Neural crest cell (in vitro differentiated cells): Measurements from ENCODE around the gene XPA. TPM values are rescaled to one million over a fixed set of nuclear protein-coding genes. Genes with fewer than 3 reads are reported as not detected.

Source experiments
- DNase-seq: peaks from one replicate; pipeline ENCODE4 v3.0.0; 2021; ENCODE audit warnings: low read depth, mixed read lengths, low spot score
- H3K27ac Mint-ChIP-seq: one replicate; pipeline ENCODE4 v1.8.0; 2021; ENCODE audit warnings: mild to moderate bottlenecking, mixed read lengths; ENCODE audit not compliant: unreplicated experiment
- H3K27me3 Mint-ChIP-seq: 2 replicates; pipeline ENCODE4 v1.8.0; 2021; ENCODE audit warnings: low read depth, mild to moderate bottlenecking, mixed read lengths
- H3K36me3 Mint-ChIP-seq: 2 replicates; pipeline ENCODE4 v1.8.0; 2021; ENCODE audit warnings: low read depth, mild to moderate bottlenecking, mixed read lengths
- H3K4me1 Mint-ChIP-seq: 2 replicates; pipeline ENCODE4 v1.8.0; 2021; ENCODE audit warnings: mixed read lengths
- H3K4me3 Mint-ChIP-seq: one replicate; pipeline ENCODE4 v1.8.0; 2021; ENCODE audit warnings: mild to moderate bottlenecking, mixed read lengths
- H3K9me3 Mint-ChIP-seq: 2 replicates; pipeline ENCODE4 v1.8.0; 2021; ENCODE audit warnings: mixed read lengths
- total RNA-seq: library from RNA; stranded (reverse); gene quantifications from 2 replicates; pipeline ENCODE4 v1.2.1, GENCODE V29; 2021
- TF ChIP-seq, protein P1 (sequence below): fragments of 200-600 bp; sonication (generic); conservative IDR thresholded peaks from 2 replicates; pipeline ENCODE4 v1.5.0; 2021; ENCODE audit warnings: antibody characterized with exemption, mild to moderate bottlenecking

XPA gene
- total RNA-seq, 1 donor from 2014 or later, result 15.6 TPM

DNA sequence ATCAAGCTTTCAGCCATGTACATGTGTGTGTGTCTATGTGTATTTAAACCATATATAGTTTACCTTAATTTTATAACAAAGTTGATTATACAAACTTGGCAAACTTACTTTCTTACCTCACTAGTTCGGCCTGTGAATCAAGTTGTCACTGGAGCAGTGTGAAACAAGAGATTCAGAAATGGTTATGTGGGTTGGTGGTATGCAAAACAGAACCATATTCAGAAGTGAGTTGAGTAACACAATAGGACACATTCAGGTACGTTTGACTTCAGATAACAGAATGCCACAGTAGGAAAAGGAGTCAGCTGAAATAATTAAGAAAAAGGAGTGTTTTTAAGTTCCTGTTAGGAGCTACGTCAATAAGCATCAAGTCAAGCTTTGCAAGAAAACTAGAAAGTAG lies 21.5 kb downstream of the XPA start:
- no peak overlapping the region for H3K4me3 Mint-ChIP-seq
- DNase-seq, result no peak
- TF ChIP-seq, protein P1, sequence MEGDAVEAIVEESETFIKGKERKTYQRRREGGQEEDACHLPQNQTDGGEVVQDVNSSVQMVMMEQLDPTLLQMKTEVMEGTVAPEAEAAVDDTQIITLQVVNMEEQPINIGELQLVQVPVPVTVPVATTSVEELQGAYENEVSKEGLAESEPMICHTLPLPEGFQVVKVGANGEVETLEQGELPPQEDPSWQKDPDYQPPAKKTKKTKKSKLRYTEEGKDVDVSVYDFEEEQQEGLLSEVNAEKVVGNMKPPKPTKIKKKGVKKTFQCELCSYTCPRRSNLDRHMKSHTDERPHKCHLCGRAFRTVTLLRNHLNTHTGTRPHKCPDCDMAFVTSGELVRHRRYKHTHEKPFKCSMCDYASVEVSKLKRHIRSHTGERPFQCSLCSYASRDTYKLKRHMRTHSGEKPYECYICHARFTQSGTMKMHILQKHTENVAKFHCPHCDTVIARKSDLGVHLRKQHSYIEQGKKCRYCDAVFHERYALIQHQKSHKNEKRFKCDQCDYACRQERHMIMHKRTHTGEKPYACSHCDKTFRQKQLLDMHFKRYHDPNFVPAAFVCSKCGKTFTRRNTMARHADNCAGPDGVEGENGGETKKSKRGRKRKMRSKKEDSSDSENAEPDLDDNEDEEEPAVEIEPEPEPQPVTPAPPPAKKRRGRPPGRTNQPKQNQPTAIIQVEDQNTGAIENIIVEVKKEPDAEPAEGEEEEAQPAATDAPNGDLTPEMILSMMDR, result no peak
- H3K27me3 Mint-ChIP-seq, result no peaks in the 10 kb centered on the region
- no peak overlapping the region for H3K27ac Mint-ChIP-seq
- peaks cover 4% of the 10 kb centered on the region for H3K36me3 Mint-ChIP-seq
- no peaks in the 10 kb centered on the region for H3K4me1 Mint-ChIP-seq
- no peaks in the 10 kb centered on the region for H3K9me3 Mint-ChIP-seq

DNA sequence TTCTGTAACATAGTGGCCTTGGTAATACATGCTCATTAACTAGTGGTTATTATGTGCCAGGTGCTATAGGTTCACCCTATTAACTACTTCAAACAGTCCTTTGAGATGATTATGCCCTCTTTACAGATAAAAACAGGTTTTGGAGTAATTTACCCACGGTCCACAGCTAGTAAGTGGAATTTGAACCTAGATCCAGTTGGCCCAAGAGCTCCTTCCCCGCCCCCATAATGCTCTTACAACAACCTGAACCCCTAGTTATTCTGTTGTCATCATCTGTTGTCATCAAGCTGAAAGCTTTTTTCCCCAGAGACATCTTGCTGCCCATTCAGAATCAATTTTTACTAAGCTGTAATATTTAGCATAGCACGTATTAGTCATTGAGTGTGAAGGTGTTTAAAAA lies 23.2 kb downstream of the XPA start:
- peaks cover 7% of the 10 kb centered on the region for H3K36me3 Mint-ChIP-seq
- TF ChIP-seq, protein P1, result no peak
- no peak overlapping the region for H3K27ac Mint-ChIP-seq
- no peak overlapping the region for H3K4me3 Mint-ChIP-seq
- H3K27me3 Mint-ChIP-seq, result no peaks in the 10 kb centered on the region
- no peak for DNase-seq
- no peaks in the 10 kb centered on the region for H3K4me1 Mint-ChIP-seq
- H3K9me3 Mint-ChIP-seq, result no peaks in the 10 kb centered on the region

GRCh38 chr9:97672403-97672802 lies 24.7 kb downstream of the XPA start:
- no peak overlapping the region for H3K4me3 Mint-ChIP-seq
- H3K36me3 Mint-ChIP-seq, result peaks cover 9% of the 10 kb centered on the region
- no peak overlapping the region for H3K27ac Mint-ChIP-seq
- TF ChIP-seq, protein P1, result no peak
- no peaks in the 10 kb centered on the region for H3K27me3 Mint-ChIP-seq
- H3K9me3 Mint-ChIP-seq, result no peaks in the 10 kb centered on the region
- DNase-seq, result no peak
- H3K4me1 Mint-ChIP-seq, result no peaks in the 10 kb centered on the region

DNA sequence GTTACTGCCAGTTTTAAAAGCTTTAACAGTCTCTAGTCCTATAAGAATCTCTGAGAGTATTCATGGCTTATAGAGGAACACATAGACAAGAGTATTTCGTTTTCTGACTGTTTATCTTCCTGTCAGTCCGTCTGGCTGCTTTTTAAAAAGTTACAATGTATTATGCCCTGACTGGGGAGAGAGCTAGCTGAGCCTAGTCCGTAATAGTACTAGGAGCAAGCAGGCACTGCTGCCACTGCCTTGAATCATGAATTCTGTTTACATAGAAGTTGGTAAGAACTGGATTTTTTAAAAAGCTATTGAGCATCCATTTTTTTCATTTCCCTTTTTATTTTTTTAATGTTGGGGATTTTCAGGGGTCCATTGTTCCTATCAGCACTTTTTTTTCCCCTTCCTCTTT lies 26.6 kb downstream of the XPA start:
- no peaks in the 10 kb centered on the region for H3K9me3 Mint-ChIP-seq
- H3K36me3 Mint-ChIP-seq, result peaks cover 7% of the 10 kb centered on the region

GRCh38 chr9:97668485-97668884 lies 28.7 kb downstream of the XPA start:
- DNase-seq, result no peak
- TF ChIP-seq, protein P1, result no peak
- no peaks in the 10 kb centered on the region for H3K4me1 Mint-ChIP-seq
- no peaks in the 10 kb centered on the region for H3K9me3 Mint-ChIP-seq
- H3K27ac Mint-ChIP-seq, result no peak overlapping the region
- no peaks in the 10 kb centered on the region for H3K27me3 Mint-ChIP-seq
- peaks cover 12% of the 10 kb centered on the region for H3K36me3 Mint-ChIP-seq
- no peak overlapping the region for H3K4me3 Mint-ChIP-seq

More for the DNA sequence above, 26.6 kb downstream of the XPA start:
- Mint-ChIP-seq H3K4me1 (no peaks in the 10 kb centered on the region), H3K27me3 (no peaks in the 10 kb centered on the region), H3K4me3 (no peak overlapping the region), H3K27ac (no peak overlapping the region)
- DNase-seq, result no peak
- TF ChIP-seq, protein P1, result no peak
